ENCODE measurements around the gene MAPKAP1.
A peak's percentile ranks its signal among the peaks of the same experiment; 100 is the strongest.
"Not testable (repeated sequence)": the region's sequence is repeated elsewhere in the genome, so short reads cannot be mapped to it uniquely, and the experiment has no call there.

The MAPKAP1 gene

DNA sequence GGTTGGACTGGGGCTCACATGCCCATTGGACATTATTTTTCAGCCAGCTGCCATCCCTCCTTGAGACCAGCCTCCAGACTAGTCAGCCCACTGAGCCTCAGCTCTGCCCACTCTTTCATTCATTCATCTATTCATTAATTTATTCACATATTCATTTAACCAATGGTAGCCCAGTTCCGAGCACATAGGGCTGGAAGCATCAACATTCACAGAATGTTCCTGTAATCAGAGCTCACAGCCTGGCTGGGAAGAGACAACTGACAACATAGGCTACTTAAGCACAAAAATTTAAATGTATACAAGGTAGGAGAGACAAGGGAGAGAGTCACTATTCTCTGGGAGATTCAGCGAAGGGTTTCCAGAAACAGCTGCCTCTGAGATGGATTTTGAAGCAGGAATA lies 23.2 kb upstream of the MAPKAP1 start:
- no peak for DNase-seq

DNA sequence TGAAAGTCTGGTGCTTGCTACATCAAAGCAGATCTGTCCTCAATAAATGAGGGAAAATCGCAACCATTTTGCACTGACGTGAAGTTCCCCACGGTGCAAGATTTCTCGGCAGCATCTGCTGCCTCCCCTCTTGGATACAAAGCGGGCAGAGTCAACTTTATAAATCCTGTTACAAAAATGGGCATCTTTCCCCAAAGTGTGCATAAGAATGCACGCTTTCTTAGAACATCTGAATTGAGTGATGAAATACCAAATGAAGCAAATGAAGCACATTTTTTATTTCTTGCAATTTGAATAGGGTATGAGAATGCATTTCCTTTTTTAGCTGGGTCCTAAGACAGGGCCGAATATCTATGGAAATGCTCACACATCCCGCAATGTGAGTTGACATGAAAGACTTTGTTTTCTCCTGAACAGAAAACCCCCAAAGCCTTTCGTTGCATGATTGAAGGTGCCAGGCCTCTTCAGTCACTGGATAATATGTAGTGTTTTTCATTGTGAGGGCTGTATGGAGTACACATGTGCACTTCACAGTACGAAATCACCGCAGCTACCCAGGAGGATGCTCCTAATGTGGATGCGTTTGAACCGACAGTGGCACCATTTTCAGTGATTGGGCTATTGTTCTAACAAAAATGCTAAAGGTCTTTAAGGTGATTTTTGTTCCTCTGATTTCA lies 19.6 kb upstream of the MAPKAP1 start:
- no peak for DNase-seq

- no peak for DNase-seq
Measured at GRCh38 chr9:125707472-125707804, 430 bp upstream of the MAPKAP1 start.

DNA sequence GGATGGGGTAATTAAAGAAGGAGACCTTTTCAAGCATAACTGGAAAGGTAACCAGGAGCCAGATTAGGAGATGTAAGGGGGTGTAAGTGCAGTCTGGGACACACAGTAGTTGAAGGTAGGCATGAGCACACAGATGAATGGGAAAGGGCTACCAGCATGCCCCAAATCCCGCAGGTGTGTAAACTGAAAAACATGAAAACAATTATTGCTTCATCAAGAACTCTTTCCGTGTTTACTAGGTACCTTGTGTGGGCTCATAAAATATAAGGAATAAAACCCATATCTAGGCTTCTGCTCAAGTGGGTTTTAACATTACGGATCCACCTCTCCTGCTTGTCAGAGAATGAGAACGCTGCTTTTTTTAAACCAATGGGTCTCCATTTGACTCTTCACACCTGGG lies 1.1 kb downstream of the MAPKAP1 start:
- DNase-seq = no peak

DNA sequence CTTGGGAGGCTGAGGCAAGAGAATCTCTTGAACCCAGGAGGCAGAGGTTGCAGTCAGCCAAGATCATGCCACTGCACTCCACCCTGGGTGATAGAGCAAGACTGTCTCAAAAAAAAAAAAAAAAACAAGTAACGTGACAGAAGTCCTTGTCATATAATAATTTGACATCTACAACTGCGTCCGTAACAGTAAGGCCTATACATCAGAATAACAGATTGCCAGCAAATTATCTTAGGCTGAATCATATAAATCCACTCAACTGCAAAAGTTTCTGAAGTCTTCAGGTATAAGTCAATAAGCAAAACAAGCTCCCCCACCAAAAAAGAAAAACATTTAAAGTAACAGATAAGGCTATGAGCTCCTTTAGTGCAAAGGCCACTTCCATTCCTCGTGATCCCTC lies 3.3 kb downstream of the MAPKAP1 start:
- no peak for DNase-seq

- DNase-seq = no peak
Measured at GRCh38 chr9:125701351-125701750, 5.7 kb downstream of the MAPKAP1 start.

- no peak for DNase-seq
Measured at GRCh38 chr9:125700791-125701190, 6.2 kb downstream of the MAPKAP1 start.

- DNase-seq = no peak
Measured at GRCh38 chr9:125699870-125700269, 7.1 kb downstream of the MAPKAP1 start.

DNA sequence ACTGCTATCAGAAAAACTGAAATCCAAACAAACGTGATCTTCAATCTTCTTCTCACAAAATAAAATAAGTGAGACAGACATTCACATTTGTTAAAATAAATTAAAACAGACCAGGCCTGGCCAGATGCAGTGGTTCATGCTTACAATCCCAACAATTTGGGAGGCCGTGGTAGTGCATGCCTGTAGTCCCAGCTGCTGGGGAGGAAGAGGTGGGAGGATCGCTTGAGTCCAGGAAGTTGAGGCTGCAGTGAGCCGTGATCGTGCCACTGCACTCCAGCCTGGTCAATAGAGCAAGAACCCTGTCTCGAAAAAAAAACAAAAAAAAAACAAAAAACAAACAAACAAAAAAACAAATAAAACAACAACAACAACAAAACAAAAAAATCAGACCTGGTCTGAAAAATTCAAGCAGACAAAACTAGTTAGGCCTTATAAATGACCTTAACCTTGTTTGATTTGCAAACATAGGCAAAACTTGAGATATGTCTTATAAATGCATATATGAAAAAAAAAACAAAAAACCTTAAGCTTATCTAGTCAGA lies 10.8 kb downstream of the MAPKAP1 start:
- DNase-seq = no peak

- DNase-seq = not testable (repeated sequence)
Measured at GRCh38 chr9:125695548-125695947, 11.5 kb downstream of the MAPKAP1 start.

DNA sequence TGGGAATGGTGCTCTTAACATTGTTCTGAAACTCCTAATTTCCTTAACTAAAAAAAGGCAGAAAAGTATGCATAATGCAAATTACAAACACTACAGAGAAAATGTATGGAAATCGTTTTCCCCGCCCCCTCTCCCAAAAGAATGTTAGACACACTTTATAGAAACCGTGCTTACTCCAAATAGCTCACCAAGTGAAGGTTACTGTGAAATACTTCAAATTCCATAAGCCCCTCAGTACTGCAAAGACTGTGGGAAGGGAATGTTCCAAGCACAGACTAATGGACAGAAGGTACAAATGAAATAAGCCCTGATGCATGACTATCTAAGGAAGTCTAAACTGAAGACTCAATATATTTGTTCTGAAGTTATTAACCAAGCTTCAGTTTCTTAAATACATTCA lies 12.5 kb downstream of the MAPKAP1 start:
- no peak for DNase-seq

DNA sequence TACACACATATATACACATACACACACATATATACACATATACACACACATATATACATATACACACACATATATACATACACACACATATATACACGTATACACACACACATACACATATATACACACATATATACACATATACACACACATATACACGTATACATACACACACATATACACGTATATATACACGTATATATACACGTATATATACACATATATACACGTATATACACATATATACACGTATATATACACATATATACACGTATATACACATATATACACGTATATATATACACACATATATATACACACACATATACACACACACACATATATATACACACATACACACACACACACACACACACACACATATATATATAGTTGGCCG lies 13.5 kb downstream of the MAPKAP1 start:
- not testable (repeated sequence) for DNase-seq

DNA sequence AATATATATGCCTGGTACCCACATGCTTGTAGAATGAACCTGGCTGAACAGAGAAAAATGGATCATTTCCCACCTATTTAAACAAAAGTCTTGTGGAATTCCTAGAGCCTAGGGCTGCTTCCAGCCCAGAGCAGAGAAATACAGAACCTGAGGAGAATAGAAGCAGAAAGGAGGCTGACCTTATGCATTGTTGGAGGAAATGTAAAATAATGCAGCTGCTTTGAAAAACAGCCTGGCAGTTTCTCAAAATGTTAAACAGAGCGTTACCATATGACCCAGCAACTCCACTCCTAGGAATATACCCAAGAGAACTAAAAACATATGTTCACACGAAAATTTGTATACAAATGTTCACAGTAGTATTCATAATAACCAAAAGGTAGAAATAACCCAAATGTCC lies 15.1 kb downstream of the MAPKAP1 start:
- no peak for DNase-seq

- DNase-seq = no peak
Measured at GRCh38 chr9:125690679-125691078, 16.3 kb downstream of the MAPKAP1 start.

GRCh38 chr9:125687163-125687863 lies 19.7 kb downstream of the MAPKAP1 start:
- no peak for DNase-seq

GRCh38 chr9:125685167-125685566 lies 21.8 kb downstream of the MAPKAP1 start:
- DNase-seq = no peak

GRCh38 chr9:125683486-125683885 lies 23.5 kb downstream of the MAPKAP1 start:
- no peak for DNase-seq

DNA sequence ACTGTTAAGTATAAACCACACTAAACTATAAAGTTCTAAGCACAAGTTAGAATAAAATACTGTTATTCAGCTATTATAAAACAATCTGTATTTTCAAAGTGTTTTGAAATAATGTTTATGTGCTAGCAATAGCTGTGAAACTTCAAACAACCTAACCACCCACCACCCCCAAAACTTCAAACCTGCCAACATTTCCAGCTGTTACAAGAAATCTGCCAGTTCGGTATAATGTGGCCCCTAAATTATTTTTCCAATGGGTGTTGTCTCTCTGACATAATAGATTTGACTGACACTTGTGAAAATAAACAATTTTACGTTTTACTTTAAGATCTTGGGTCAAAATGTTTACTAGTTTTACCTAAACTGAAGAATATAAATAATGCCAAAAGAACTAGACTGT lies 24.7 kb downstream of the MAPKAP1 start:
- no peak for DNase-seq

- no peak for DNase-seq
Measured at GRCh38 chr9:125681657-125682056, 25.4 kb downstream of the MAPKAP1 start.

GRCh38 chr9:125681086-125681622 lies 25.9 kb downstream of the MAPKAP1 start:
- no peak for DNase-seq

DNA sequence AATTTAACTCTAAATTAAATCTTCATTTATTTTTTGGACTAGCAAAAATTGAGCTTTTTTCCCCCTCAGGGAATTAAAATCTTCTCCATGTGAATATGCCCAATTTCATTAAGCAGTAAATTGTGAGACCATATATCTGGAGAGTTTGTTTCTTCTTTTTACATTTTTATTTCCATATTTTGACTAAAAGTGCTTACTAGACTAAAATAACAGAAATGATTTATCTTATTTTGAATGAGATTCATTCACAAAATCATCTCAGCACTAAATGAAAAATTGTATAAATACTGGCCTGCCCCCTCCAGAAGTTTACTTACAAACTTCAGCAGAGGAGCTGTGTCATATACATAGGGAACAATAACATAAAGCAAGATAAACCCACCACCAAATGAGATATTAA lies 26.6 kb downstream of the MAPKAP1 start:
- no peak for DNase-seq

DNA sequence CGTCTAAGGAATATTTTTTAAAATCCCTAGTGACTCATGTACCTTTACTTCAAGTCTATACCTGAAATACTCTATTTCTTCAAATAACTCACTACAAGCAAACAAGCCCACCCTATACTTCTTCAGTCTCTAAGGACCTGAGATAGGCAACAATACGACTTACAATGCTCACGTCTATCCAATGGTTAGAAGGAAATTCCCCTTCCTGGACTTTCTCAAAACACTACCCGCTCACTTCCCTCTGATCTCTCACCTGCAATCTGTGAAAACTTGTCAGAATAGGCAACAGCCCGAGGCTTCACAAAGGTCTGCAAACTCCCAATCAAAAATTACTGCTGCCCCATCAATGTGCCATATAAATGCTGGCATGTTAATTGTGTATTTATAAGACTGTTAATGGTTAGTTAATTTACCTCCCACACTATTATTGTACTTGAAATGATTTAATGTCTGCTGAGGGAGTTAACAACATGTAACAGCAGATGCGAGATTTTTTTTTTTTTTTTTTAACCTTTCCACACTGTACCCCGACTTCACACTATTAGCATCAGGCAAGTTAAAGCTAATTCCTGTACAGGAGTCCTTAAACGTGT lies 27.3 kb downstream of the MAPKAP1 start:
- no peak for DNase-seq

DNA sequence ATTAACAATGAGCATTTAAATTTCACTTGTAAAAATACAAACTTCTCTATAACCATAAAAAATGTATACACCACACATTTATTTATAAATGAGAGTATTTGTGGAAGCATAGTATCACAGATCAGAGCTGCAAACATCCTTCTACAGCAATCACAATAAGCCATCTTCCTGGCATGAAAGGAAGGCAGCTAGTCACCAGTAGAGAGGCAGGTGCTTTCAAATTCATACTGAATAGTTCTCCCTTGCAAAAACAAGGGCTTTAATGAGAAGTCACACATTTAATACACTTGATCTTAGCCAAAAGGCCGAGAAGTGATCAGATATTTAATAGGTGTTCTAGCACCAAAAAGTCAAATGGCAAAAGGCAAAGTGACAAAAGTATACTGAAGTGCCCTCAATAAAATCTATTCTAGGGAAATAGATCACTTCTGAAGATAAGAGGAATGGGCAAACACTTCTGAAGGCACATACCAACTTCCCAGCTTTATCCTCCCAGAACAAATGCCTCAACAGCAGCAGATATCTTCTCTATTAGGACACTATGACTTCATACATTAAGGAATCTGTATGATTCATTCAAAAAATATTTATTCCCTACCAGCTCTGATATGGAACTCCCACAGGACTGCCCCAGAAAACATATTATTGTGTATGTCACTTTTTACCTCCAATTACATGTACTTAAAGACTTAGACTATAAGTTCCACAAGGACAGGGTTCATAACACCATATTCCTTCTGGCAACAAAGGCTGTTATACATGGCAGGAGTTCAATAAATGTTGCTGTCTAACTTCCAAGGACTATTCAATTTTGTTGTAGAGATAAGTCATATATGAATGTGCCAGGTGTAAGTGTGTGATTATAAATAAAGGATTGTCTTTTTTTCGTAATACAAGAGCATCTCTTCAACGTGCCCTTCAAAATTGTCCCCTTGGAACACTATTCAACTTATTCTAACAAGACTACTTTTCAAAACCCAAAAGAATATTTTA lies 31.7 kb downstream of the MAPKAP1 start:
- peak; percentile 7 for DNase-seq

Measured in NCI-H2029 (cell line).